GOT3 (cell line): ENCODE results near the gene PHC2.

Experiments
- DNase-seq: peaks from one replicate; lab custom pipeline; 2025; ENCODE audit warnings: mixed read lengths; lab: John Stamatoyannopoulos, UW

Gene PHC2

GRCh38 chr1:33430692-33431593, at the start of gene PHC2:
Gene PHC2 (minus strand): TSS chr1:33431095. CDS start chr1:33375539, 55,556 bp downstream.
- peak; percentile 83 for DNase-seq

DNA sequence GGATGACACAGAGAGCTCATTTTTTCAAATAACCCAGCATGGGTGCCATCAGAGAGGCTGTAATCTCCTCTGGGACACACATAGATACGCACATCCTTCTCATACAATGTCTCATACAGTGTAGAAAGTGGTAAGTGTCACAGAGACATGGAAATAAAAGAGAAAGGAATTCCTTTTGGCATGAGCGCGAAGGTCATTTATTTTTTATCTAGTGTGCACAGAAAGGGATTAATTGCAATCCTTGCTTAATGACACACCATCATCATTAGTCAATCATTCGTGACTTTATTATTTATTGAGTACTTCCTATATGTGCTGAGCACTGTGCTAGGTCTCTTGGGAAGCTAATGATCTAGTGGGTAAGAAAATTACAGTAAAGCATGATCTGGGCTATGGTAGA, 46.6 kb upstream of the PHC2 start:
- no peak for DNase-seq

DNA sequence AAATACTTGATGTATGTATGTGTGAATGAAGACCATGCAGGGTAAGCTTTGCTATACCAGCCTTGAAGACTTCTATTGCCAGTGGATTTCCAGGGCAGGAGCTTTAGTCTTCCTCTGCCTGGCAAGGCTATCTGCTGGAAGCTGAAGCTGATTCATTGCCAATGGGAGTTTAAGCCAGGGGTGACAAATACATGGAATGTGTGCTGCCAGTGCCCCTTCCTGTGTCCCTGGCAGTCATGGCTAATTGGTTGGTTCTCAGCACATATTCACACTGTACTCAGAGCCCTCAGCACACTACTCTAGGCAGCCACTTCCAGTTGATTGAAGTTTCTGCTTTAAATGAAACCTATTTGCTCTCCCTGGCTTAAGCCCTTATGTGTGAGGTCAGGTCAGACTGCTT, 43.0 kb upstream of the PHC2 start:
- no peak for DNase-seq

GRCh38 chr1:33472269-33472980, 41.5 kb upstream of the PHC2 start, which contains the start of gene ZSCAN20:
Gene ZSCAN20 (plus strand): TSS chr1:33472645. CDS start chr1:33479289, 6,644 bp downstream.
- DNase-seq: peak; percentile 96

GRCh38 chr1:33471416-33471815, 40.5 kb upstream of the PHC2 start:
- DNase-seq: no peak

- DNase-seq: no peak
Measured at GRCh38 chr1:33470495-33471012, 39.7 kb upstream of the PHC2 start.

DNA sequence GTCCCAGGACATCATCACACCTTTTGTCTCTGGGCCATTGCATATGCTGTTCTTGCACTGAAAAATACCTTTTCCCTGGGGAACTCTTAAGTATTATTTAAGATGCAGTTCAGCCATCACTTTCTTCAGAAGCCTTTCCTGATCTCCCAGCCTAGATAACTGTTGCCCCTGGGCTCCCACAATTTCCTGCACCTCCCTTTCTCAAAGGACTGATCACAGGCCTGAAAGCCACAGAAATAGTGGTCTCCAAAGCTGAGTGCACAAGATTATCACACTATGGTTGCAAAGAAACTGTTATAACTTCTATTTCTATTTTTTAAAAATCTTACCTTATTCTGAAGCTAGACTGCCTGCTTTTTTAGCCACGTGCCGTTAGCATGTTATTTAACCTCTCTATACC, 38.8 kb upstream of the PHC2 start:
- no peak for DNase-seq

DNA sequence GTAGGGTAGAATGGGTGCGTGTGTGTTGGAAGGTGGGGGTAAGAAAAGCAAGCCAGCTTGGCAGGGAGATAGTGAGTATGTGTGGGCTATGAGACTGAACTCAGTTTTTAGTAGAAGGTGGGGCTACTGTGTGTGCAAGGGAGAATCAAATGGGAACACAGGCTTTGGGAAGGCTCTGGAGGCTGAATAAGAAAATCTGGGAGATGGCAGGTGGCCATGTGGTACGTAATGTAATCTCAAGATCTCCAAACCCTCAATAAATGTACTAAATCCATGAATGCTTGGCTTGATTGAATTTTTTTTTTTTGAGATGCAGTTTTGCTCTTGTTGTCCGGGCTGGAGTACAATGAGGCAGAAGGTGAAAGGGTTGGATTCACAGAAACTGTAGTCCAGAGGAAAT, 38.1 kb upstream of the PHC2 start:
- DNase-seq: no peak

GRCh38 chr1:33468531-33468930, 37.6 kb upstream of the PHC2 start:
- DNase-seq: no peak

DNA sequence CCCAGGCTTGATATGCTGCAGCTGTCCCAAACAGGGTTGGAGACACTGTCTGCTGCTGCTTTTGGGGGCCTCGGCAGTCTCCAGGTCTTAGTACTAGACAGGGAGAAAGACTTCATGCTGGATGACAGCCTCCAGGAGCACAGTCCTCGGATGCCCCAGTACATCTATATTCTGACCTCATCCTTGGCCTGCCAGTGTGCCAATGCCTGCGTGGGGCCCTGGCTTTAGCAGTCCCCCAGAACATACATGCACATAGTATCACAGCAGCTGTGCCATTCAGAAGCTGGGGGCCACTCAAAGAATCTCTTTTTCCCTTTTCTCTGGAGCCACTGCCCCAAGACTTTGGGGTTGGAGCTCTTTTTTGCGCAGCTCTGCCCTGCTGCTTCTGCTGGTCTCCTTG, 37.1 kb upstream of the PHC2 start:
- DNase-seq: no peak

- DNase-seq: no peak
Measured at GRCh38 chr1:33466159-33466558, 35.3 kb upstream of the PHC2 start.

DNA sequence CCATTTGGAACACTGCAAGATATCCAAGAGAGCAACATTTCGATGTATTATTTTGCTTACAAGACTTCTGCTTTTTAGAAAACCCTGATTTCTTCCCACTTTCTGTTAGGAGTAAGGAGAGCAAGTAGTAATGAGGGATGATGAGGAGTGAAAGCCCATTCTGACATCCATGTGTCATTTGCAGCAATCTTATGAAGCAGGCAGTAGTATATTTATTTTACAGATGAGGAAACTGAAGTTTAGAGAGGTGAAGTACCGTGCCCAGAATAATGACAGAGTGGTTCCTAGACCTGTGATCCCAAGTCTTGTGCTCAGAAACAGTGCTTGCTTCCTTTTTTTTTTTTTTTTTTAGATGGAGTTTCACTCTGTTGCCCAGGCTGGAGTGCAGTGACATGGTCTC, 34.4 kb upstream of the PHC2 start:
- DNase-seq: no peak

DNA sequence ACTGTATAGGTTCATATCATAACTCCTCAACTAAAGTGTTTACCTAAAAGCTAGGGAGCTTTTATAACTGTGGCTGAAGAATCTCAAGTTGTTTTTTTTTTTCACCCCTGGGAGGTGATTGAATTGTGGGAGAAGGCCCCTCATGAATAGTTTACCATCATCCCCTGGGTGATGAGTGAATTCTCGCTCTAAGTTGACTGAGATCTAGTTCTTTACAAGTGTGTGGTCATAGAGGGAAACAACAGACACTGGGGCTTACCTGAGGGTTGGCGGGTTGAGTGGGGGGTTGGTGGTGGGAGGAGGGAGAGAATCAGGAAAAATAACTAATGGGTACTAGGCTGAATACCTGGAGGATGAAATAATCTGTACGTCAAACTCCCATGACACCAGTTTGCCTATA, 33.7 kb upstream of the PHC2 start:
- no peak for DNase-seq

DNA sequence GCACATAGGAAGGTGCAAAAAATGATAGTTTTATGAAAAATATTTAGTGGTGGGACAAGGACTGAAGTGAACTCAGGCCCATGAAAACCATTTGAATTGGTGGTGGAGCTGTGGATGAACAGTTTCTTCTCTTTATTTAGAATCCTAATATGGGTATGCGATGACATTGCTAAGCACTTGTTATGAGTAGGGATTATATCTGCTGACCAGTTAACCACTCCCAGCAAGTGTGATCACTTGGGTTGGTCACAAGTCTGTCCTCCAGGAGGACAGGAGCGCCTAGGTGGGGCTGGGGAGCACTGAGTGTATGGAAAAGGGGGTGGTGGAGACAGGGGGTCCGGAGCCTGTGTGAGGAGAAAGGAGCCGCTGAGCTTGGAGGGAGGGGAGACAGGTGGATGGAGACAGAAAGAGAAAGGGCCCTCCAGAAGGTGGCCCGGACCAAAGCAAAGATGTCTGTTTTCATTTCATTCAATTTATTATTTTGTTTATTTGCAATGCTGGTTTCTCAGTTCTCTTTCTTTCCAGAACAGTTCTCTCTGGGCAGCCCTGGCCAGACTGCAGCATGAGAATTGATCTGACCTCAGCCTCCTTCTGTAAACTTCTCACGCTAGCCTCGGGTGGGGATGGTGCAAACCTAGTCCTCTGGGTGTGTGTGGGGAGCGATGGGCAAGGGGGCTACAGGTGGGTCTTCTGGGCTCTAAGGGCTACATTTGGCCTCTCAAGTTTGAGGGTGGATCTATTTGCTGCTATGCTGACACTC, 31.7 kb upstream of the PHC2 start:
- no peak for DNase-seq

- no peak for DNase-seq
Measured at GRCh38 chr1:33460947-33461629, 30.2 kb upstream of the PHC2 start.

DNA sequence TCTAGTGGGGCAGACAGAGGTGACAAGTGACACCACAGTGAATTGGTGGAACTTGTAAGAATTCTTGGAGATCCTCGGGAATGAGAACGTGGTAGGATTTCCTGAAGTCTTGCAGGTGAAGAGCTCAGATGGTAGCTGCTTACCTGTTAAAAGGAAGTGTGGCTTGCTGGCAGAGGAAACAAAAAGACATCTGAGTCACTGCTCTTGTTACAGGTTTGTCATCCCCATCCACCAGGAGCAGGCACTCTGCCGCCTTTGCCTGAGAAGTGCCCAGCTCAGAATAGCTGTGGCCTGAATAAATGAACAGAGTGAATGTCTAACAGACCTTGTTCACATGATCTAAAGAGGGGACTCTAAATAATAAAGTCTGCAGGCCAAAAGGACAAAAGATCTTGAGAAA, 29.2 kb upstream of the PHC2 start:
- no peak for DNase-seq

DNA sequence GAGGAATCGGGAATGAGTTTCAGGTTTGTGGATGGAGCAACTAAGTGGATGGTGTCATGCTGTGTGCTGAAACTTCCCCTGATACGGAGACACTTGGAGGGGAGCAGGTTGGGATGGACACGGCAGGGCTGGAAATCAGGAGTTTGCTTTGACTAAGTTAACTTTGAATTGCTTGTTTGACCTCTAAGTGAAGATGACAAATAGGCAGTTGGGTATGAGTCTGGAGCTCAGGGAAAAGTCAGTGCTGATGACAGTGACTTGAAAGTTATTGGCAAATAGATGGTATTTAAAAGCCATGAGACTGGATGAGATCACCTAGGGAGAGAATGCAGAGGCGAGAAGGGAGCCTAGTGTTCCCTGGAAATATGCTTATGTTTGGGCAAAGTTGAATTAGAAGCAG, 28.8 kb upstream of the PHC2 start:
- DNase-seq: no peak

- DNase-seq: no peak
Measured at GRCh38 chr1:33456502-33456886, 25.6 kb upstream of the PHC2 start.

DNA sequence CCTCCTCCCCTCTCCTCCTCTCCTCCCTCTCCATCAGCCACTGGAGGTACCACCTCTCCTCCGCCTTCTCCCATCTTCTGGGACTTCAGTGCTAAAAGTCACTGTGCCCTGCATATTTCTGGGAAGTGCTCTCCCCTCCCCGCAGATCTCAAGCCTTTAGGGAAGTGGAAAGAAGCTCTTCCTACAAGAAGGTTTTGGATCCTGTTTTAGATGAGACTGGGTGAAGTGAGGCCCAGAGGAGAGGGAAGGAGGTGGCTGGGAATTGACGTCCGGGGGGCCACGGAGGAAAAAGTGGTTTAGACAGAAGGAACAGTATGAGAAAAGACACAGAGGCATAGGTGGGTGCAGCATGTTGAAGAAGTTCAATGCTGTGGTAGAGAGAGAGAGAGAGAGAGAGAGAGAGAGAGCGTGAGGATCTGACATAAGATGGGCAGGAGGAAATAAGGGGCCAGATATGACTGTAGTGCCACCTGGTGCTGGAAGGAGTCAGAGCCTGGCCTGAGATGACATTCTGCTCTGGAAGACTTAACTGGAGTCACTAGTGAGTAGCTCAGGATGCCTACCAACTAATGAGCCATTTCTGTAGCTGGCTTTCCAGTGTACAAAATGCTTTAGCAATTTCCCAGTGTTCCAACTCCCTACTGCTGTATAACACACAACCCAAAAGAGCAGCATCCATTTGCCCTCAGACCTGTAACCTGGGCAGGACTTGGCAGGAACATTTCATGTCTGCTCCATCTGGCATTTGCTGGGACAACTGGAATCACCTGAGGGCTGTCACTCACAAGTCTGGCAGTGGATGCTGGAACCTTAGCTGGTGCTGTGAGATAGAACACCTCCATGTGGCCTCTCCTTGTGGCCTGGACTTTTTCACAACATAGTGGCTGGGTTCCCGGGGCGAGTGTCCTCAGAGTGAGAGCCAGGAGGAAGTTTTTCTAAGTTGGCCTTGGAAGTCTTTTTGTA, 24.9 kb upstream of the PHC2 start:
- no peak for DNase-seq

DNA sequence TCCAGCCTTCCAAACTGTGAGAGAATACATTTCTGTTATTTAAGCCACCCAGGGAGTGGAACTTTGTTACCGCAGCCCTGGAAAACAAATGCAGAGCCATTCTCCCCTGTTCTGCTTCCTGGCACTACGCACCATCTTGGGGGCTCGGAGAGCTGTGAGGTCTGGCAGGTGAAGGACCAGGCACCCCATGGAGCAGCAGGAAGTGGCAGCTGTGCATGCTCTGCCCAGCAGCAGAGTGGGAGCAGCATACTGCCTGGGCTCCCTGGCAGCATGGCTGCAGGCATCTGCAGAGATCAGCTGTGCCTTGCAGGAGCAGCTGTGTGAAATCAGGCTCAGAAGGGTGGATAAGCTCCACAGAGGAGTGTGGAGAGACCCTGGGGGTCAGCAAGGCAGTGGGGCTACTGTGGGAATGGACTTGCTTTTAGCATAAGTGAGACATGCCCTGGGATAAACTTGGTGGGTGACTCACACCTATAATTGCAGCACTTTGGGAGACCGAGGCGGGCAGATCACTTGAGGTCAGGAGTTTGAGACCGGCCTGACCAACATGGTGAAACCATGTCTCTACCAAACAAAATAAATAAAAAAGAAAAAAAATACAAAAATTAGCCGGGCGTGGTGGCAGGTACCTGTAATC, 23.9 kb upstream of the PHC2 start:
- no peak for DNase-seq
